HepG2 (cell line): ENCODE results near the gene MBLAC1. TPM values are rescaled to one million over a fixed set of nuclear protein-coding genes. Genes with fewer than 3 reads are reported as not detected.

Experiments
- BRCA1 ChIP-seq: sonication (generic); formaldehyde crosslinking; IDR thresholded peaks from 2 replicates; pipeline ENCODE4 v1.4.0; 2020; ENCODE audit warnings: missing genetic modification reagents
- EHMT2 ChIP-seq: fragments of 200-600 bp; sonication (generic); IDR thresholded peaks from 2 replicates; pipeline ENCODE4 v1.7.0; 2017; ENCODE audit warnings: antibody characterized with exemption, low read depth, low read length, borderline replicate concordance
- GATAD1 ChIP-seq: IDR thresholded peaks from 2 replicates; pipeline ENCODE4 v1.6.1; 2016; ENCODE audit warnings: missing genetic modification reagents, missing compliant biosample characterization
- NCOA2 ChIP-seq: sonication (generic); formaldehyde crosslinking; IDR thresholded peaks from 2 replicates; pipeline ENCODE4 v1.8.0; 2022; ENCODE audit warnings: inconsistent platforms
- SATB2 ChIP-seq: sonication (generic); formaldehyde crosslinking; IDR thresholded peaks from 2 replicates; pipeline ENCODE4 v1.5.0; 2020; ENCODE audit warnings: missing genetic modification reagents
- ZKSCAN5 ChIP-seq: sonication (generic); formaldehyde crosslinking; IDR thresholded peaks from 2 replicates; pipeline ENCODE4 v1.5.1; 2020; ENCODE audit warnings: mild to moderate bottlenecking, missing genetic modification reagents
- ZNF205 ChIP-seq: IDR thresholded peaks from 2 replicates; pipeline ENCODE4 v1.6.1; 2018; ENCODE audit warnings: missing biosample characterization, missing genetic modification reagents
- ZNF260 ChIP-seq: sonication (generic); formaldehyde crosslinking; IDR thresholded peaks from 2 replicates; pipeline ENCODE4 v1.4.0; 2020; ENCODE audit warnings: missing genetic modification reagents, low read depth, mild to moderate bottlenecking, borderline replicate concordance
- ZNF614 ChIP-seq: IDR thresholded peaks from 2 replicates; pipeline ENCODE4 v1.6.1; 2018; ENCODE audit warnings: missing biosample characterization, missing genetic modification reagents, inconsistent platforms, borderline replicate concordance
- ZNF891 ChIP-seq: sonication (generic); formaldehyde crosslinking; IDR thresholded peaks from 2 replicates; pipeline ENCODE4 v1.5.0; 2020; ENCODE audit warnings: mild to moderate bottlenecking, missing genetic modification reagents
- ZSCAN22 ChIP-seq: sonication (generic); formaldehyde crosslinking; IDR thresholded peaks from 2 replicates; pipeline ENCODE4 v1.4.0; 2020; ENCODE audit warnings: mild to moderate bottlenecking, missing genetic modification reagents
- polyA plus RNA-seq, 8 experiments: library from polyadenylated mRNA; depleted of rRNA in 3 of 8; stranded (reverse) in 7 of 8; unstranded in 1 of 8; fragments of >200 nt; fragmentation: Illumina TruSeq in 4 of 8; extraction: Trizol in 4 of 8; gene quantifications; 2 replicates each; pipeline versions ENCODE4 v1.2.1 to v1.2.3, GENCODE V29; 2011 to 2016; ENCODE audit warnings: low read depth in 4 of 8, missing spikeins in 1 of 8, mixed read lengths in 1 of 8; ENCODE audit not compliant: insufficient read depth in 1 of 8
- total RNA-seq, 5 experiments: library from RNA; depleted of rRNA; stranded (reverse); fragments of >200 nt; fragmentation: Illumina TruSeq; extraction: Trizol; gene quantifications; 2 replicates each; pipeline ENCODE4 v1.2.3, GENCODE V29; 2016; ENCODE audit warnings: low read depth in 1 of 5
- TF ChIP-seq, protein P1 (sequence below), 2 experiments: IDR thresholded peaks; 2 replicates each; pipeline ENCODE4 v1.6.1; 2011 to 2012; ENCODE audit warnings: low read length in 2 of 2, borderline replicate concordance in 1 of 2, low read depth in 1 of 2, mild to moderate bottlenecking in 1 of 2, moderate library complexity in 1 of 2
- TF ChIP-seq, protein P2 (sequence below): sonication (generic); formaldehyde crosslinking; IDR thresholded peaks from 2 replicates; pipeline ENCODE4 v1.4.0; 2020; ENCODE audit warnings: missing genetic modification reagents, borderline replicate concordance
- TF ChIP-seq, protein P3 (sequence below): sonication (generic); formaldehyde crosslinking; IDR thresholded peaks from 2 replicates; pipeline ENCODE4 v1.5.0; 2020; ENCODE audit warnings: mild to moderate bottlenecking, missing genetic modification reagents
- TF ChIP-seq, protein P4 (sequence below): sonication (generic); formaldehyde crosslinking; IDR thresholded peaks from 2 replicates; pipeline ENCODE4 v1.5.0; 2020; ENCODE audit warnings: mild to moderate bottlenecking, missing genetic modification reagents
- TF ChIP-seq, protein P5 (sequence below): sonication (generic); formaldehyde crosslinking; IDR thresholded peaks from 2 replicates; pipeline ENCODE4 v1.8.0; 2022; ENCODE audit warnings: mild to moderate bottlenecking, missing genetic modification reagents

MBLAC1 gene
- total and polyA plus RNA-seq, 2 of the 13 experiments (the other 11 are each of a cell fraction or from before 2014, with no cell fraction given) = 0.79 to 2.1 TPM

DNA sequence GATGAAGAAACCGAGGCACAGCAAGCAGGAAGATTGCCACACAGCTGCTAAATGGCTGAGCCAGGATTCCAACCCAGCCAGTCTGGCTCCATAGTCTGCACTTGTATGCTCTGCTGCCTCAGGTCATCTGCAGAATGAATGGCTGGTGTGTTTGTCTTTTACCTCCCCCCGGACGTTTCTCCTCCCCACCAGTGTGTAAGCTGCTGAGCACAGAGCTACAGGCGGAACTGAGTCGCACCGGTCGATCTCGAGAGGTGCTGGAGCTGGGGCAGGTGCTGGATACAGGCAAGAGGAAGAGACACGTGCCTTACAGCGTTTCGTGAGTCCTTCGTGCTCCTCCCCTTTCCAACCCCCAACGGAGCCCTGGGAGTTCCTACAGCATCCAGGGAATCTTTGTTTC, 4.7 kb upstream of the MBLAC1 start (continued):
- TF ChIP-seq, protein P1, sequence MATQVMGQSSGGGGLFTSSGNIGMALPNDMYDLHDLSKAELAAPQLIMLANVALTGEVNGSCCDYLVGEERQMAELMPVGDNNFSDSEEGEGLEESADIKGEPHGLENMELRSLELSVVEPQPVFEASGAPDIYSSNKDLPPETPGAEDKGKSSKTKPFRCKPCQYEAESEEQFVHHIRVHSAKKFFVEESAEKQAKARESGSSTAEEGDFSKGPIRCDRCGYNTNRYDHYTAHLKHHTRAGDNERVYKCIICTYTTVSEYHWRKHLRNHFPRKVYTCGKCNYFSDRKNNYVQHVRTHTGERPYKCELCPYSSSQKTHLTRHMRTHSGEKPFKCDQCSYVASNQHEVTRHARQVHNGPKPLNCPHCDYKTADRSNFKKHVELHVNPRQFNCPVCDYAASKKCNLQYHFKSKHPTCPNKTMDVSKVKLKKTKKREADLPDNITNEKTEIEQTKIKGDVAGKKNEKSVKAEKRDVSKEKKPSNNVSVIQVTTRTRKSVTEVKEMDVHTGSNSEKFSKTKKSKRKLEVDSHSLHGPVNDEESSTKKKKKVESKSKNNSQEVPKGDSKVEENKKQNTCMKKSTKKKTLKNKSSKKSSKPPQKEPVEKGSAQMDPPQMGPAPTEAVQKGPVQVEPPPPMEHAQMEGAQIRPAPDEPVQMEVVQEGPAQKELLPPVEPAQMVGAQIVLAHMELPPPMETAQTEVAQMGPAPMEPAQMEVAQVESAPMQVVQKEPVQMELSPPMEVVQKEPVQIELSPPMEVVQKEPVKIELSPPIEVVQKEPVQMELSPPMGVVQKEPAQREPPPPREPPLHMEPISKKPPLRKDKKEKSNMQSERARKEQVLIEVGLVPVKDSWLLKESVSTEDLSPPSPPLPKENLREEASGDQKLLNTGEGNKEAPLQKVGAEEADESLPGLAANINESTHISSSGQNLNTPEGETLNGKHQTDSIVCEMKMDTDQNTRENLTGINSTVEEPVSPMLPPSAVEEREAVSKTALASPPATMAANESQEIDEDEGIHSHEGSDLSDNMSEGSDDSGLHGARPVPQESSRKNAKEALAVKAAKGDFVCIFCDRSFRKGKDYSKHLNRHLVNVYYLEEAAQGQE (IDR thresholded peaks at IDR 0.05; ENCODE audit: borderline replicate concordance in 1 of 2, low read depth in 1 of 2, low read length in 2 of 2) = no peak
- TF ChIP-seq ZNF205 (CRISPR knock-in tag) = peak; percentile 72; the same call in 1 of the 2 replicates
- TF ChIP-seq ZNF891 (CRISPR knock-in tag) = no peak
- TF ChIP-seq EHMT2 = no peak
- TF ChIP-seq ZNF260 (CRISPR knock-in tag) = no peak
- TF ChIP-seq, protein P2, sequence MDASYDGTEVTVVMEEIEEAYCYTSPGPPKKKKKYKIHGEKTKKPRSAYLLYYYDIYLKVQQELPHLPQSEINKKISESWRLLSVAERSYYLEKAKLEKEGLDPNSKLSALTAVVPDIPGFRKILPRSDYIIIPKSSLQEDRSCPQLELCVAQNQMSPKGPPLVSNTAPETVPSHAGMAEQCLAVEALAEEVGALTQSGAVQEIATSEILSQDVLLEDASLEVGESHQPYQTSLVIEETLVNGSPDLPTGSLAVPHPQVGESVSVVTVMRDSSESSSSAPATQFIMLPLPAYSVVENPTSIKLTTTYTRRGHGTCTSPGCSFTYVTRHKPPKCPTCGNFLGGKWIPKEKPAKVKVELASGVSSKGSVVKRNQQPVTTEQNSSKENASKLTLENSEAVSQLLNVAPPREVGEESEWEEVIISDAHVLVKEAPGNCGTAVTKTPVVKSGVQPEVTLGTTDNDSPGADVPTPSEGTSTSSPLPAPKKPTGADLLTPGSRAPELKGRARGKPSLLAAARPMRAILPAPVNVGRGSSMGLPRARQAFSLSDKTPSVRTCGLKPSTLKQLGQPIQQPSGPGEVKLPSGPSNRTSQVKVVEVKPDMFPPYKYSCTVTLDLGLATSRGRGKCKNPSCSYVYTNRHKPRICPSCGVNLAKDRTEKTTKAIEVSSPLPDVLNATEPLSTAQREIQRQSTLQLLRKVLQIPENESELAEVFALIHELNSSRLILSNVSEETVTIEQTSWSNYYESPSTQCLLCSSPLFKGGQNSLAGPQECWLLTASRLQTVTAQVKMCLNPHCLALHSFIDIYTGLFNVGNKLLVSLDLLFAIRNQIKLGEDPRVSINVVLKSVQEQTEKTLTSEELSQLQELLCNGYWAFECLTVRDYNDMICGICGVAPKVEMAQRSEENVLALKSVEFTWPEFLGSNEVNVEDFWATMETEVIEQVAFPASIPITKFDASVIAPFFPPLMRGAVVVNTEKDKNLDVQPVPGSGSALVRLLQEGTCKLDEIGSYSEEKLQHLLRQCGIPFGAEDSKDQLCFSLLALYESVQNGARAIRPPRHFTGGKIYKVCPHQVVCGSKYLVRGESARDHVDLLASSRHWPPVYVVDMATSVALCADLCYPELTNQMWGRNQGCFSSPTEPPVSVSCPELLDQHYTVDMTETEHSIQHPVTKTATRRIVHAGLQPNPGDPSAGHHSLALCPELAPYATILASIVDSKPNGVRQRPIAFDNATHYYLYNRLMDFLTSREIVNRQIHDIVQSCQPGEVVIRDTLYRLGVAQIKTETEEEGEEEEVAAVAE (CRISPR knock-in tag) = no peak
- TF ChIP-seq ZSCAN22 (CRISPR knock-in tag) = no peak
- no peak for TF ChIP-seq SATB2 (CRISPR knock-in tag)
- peak; percentile 76; the same call in 1 of the 2 replicates for TF ChIP-seq ZNF614 (CRISPR knock-in tag)
- TF ChIP-seq BRCA1 (CRISPR knock-in tag) = no peak
- TF ChIP-seq, protein P3, sequence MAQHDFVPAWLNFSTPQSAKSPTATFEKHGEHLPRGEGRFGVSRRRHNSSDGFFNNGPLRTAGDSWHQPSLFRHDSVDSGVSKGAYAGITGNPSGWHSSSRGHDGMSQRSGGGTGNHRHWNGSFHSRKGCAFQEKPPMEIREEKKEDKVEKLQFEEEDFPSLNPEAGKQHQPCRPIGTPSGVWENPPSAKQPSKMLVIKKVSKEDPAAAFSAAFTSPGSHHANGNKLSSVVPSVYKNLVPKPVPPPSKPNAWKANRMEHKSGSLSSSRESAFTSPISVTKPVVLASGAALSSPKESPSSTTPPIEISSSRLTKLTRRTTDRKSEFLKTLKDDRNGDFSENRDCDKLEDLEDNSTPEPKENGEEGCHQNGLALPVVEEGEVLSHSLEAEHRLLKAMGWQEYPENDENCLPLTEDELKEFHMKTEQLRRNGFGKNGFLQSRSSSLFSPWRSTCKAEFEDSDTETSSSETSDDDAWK = no peak
- TF ChIP-seq, protein P4, sequence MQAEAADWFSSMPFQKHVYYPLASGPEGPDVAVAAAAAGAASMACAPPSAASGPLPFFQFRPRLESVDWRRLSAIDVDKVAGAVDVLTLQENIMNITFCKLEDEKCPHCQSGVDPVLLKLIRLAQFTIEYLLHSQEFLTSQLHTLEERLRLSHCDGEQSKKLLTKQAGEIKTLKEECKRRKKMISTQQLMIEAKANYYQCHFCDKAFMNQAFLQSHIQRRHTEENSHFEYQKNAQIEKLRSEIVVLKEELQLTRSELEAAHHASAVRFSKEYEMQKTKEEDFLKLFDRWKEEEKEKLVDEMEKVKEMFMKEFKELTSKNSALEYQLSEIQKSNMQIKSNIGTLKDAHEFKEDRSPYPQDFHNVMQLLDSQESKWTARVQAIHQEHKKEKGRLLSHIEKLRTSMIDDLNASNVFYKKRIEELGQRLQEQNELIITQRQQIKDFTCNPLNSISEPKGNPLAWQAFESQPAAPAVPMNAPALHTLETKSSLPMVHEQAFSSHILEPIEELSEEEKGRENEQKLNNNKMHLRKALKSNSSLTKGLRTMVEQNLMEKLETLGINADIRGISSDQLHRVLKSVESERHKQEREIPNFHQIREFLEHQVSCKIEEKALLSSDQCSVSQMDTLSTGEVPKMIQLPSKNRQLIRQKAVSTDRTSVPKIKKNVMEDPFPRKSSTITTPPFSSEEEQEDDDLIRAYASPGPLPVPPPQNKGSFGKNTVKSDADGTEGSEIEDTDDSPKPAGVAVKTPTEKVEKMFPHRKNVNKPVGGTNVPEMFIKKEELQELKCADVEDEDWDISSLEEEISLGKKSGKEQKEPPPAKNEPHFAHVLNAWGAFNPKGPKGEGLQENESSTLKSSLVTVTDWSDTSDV (CRISPR knock-in tag) = no peak
- TF ChIP-seq, protein P5, sequence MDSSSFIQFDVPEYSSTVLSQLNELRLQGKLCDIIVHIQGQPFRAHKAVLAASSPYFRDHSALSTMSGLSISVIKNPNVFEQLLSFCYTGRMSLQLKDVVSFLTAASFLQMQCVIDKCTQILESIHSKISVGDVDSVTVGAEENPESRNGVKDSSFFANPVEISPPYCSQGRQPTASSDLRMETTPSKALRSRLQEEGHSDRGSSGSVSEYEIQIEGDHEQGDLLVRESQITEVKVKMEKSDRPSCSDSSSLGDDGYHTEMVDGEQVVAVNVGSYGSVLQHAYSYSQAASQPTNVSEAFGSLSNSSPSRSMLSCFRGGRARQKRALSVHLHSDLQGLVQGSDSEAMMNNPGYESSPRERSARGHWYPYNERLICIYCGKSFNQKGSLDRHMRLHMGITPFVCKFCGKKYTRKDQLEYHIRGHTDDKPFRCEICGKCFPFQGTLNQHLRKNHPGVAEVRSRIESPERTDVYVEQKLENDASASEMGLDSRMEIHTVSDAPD = no peak; the same call in 1 of the 2 replicates
- no peak for TF ChIP-seq ZKSCAN5 (CRISPR knock-in tag)
- peak; percentile 33; the same call in 1 of the 2 replicates for TF ChIP-seq NCOA2
- peak; percentile 34; the same call in 1 of the 2 replicates for TF ChIP-seq GATAD1 (CRISPR knock-in tag)
